NCI-H2107 treated with DMSO at 0.1 percent for 48 hours (cell line): ENCODE data around the gene KIAA0930.

Experiments
- DNase-seq: peaks from one replicate; lab custom pipeline; 2025; ENCODE audit not compliant: unreplicated experiment; lab: John Stamatoyannopoulos, UW

The KIAA0930 gene

DNA sequence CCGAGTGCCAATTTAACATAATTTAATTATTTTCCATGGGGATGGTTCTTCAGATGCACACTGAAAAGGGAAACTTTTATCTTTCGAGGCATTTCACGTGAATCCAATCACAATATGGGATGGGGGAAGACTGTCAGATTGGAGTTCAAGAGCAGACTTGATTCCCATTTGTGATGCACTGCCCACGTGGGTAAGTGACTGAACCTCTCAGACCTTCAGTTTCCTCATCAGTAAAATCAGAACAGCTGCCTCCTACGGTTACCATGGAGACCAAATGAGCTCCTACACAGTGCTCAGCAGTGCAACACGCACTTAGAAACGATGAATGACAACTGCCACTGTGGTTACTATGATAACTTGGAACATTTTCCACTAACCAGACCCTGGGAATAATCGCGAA lies 21.7 kb downstream of the KIAA0930 start:
- DNase-seq: no peak

DNA sequence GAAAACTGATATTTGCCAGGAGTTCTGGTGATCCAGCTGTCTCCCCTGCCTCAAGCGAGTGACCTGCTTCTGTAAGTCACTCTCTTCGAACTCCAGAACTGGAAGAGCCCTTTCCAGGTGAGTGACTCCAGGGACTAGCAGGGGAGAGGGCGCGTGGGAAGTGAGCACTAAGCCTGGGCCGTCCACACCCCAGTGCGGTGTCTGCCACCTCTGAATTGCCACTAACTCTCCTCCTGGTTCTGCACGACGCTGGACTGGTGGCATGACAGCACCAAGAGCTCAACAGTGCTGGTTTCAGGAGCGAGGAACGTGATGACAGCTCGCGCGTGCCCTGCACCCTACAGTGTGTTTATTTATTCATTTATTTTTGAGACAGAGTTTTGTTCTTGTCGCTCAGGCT lies 22.9 kb downstream of the KIAA0930 start:
- DNase-seq: no peak

DNA sequence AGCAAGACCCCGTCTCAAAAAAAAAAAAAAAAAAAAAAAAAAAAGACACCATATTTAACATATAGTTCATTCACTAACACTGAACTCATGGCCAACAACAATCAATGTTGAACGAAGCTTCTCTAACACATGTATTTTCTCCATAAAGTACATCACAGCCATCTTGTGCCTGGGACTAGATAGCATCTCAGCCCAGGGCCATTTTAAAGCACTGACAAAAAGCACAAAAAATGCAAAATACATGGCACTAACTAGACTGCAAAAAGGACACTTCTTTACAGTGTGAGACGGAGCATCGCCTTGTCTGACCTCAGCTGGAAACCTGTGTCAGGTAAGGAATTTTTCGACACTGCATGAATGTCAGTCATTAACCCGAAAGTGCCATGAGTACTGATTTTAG lies 23.3 kb downstream of the KIAA0930 start:
- no peak for DNase-seq

GRCh38 chr22:45216133-45217003 lies 24.3 kb downstream of the KIAA0930 start:
- DNase-seq: no peak

- no peak for DNase-seq
These were observed 27.5 kb downstream of the KIAA0930 start for GRCh38 chr22:45212992-45213751.

DNA sequence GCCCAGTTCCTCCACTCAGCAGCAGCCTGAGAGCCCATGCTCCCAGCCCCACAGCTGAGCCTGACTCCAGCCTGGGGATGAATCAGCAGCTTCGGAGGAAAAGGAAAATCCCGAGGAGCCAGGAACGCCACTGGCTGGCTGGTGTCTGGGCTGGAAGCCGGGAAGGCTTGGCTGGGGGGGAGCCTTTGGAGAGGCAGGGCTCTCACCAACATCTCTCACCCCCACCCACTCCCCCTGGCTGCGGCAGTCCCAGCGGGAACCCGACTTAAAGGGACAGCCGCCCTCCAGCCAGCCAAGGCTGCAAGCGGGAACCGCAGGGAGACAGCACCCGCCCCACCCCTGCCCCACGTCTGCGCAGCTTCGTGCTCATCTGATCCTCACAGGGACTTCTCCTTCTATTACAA lies 28.4 kb downstream of the KIAA0930 start:
- DNase-seq: peak; percentile 14

- DNase-seq: no peak
These were observed 28.8 kb downstream of the KIAA0930 start for GRCh38 chr22:45211848-45212247.

DNA sequence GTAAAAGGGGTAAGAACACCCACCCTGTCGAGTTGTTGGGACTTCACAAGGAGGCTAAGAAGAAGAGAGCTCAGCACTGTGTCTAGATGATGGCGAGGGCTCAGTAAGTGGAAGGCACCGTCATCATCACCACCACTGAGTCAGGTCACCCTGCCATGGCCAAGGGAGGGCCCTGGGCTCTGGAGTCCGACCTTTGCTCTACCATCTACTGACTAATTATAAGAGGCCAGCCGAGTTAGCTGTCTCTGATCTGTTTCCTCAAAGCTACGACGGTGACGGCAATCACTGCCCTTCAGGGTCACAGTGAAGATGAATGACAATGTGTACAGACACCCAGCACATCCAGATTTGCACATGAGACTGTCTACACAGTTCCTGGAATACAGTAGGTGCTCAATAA lies 29.3 kb downstream of the KIAA0930 start:
- no peak for DNase-seq

- DNase-seq: no peak
These were observed 29.7 kb downstream of the KIAA0930 start for GRCh38 chr22:45210991-45211390.

DNA sequence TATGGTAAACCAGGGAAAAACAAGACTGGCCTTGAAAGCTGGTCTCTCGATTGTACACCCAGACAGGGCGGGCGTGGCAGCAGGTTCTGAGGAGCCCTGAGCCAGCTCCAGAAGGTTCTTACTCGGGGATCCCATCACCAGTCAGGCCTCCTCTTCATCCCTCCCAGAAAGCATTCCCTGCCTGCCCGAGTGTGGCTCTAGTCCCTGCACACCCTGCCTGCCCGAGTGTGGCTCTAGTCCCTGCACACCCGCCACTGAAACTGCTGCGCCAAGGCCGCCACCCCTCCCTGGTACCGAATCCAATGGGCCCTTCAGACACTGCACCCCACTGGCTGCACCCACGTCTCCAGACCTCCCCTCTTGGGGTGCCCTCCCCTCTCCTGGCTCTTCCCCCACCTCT lies 30.1 kb downstream of the KIAA0930 start:
- DNase-seq: no peak

DNA sequence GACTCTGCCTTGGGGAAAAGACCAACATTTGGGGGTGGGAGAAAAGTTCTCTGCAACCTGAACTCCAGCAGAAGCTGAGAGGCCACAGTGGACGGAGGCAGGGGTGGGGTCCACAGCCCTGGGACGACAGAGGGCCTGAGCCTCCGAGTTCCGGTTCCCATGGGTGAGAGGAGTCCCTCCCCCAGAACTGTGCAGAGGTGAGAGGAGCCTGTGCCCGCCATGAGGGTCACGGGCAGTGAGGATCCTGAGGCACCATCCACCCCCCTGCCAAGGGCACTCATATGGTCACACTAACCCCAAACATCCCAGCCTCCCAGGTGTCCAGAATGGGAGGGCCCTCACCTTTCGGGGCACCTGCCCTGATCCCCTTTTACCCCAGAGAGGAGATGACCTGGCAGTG lies 30.5 kb downstream of the KIAA0930 start:
- DNase-seq: no peak

DNA sequence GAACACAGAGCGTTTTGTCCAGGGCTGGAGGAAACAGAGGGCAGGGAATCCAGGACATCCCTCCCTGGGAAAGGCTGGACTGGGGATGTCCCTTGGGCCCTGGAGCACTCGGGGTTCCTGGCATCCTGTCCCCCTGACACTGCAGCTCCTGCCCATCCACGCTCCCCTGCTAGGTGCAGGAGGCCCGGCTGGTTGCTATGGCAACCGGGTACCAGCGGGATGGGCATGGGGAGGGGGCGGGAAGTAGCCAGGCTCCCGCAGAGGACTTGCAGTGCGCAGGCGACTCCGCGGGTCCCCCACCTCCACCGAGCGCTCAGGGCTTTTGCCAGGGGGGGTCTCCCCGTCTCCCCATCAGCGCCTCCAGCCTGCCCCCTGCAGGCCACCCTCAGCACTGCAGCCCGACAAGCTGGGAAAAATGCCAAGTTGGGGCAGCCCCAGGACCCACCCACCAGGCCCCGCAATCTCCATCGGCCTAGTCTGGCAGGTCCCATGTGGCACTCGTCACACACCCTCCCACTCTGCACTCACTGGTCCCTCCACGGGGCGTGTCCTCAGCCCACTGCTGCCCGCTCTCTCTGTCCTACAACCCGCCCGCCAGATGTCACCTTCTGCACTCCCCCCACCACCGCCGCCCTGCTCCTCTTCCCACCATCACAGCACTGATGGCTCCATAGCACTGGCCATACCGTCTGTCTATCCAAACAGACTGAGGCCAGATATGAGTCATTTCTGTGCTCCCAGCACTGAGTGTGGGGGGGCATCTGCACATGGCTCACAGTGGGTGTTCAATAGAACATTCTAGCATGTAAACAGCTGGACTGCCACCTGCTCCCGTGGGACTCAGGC lies 31.5 kb downstream of the KIAA0930 start:
- DNase-seq: no peak

- no peak for DNase-seq
These were observed 32.0 kb downstream of the KIAA0930 start for GRCh38 chr22:45208696-45208992.

DNA sequence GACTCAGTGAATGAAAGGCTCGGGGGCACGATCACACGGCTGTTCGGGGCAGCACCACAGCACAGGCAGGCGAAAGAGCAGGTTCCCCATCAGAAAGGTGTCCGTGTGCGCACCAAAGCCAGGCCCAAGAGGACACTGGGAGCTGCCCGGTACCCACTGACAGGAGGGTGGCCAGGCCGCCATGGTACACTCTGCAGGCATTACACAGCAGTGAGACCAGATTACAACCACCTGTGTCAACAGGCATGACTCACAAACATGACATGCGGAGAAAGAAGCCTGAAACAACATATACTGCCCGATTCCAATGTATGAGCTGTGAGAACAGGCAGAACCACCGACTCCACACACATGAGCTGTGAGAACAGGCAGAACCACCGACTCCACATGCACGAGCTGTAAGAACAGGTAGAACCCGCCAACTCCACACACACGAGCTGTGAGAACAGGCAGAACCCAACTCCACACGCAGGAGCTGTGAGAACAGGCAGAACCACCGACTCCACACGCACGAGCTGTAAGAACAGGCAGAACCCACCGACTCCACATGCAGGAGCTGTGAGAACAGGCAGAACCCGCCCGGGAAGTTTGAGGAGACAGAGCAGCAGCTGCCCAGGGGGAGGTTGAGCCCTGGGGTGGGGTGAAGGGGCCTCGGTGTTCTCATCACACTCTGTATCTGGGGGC lies 32.6 kb downstream of the KIAA0930 start:
- DNase-seq: no peak

GRCh38 chr22:45207533-45207932 lies 33.2 kb downstream of the KIAA0930 start:
- no peak for DNase-seq

- DNase-seq: no peak
These were observed 34.5 kb downstream of the KIAA0930 start for GRCh38 chr22:45206233-45206632.

DNA sequence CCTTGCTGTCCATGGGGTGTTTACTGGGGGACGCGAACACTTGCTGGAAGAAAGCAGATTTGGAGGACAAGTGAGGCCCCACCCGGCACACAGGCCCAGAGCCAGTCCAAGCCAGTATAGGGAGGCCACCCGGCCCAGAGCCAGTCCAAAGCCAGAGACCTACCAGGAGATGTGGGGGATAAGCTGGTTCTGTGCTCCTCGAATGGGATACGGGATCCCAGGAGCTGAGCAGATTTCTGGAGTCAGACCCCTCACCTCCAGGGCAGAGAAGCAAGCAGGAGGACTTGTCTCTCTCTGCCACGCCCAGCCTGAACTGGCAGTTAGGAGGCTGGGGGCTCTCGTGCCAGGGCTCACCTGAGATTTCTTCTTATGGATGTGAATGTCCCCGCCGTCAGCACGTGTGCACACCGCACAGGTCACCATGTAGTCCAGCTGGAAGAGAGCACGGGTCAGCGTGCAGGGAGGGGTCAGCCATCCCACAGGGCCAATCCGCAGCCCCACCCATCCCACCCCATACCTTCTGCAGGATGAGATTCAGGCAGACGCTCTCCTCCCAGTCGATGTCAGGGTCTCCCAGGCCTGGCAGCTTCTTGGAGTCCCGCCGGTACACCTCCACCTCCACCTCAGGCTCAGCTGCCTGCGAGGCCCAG lies 35.3 kb downstream of the KIAA0930 start:
- no peak for DNase-seq

DNA sequence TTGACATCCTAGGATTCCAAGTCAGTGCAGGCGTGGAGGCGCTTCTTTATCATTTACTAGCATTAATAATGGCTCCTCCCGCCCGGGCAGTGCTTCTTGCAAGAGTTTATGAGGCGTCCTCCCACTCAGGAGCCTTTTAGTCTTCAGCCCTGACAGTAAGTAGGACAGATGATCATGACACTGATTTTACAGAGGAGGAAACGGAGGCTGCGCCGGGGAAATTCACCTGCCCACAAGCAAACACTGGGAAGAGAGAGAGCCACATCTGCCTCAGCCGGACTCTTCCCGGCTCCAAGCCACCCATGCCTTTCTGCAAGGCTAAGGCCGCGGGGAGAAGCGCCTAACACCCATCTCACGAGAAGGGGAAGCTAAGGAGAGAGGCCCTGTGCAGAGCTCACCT lies 35.9 kb downstream of the KIAA0930 start:
- DNase-seq: no peak

DNA sequence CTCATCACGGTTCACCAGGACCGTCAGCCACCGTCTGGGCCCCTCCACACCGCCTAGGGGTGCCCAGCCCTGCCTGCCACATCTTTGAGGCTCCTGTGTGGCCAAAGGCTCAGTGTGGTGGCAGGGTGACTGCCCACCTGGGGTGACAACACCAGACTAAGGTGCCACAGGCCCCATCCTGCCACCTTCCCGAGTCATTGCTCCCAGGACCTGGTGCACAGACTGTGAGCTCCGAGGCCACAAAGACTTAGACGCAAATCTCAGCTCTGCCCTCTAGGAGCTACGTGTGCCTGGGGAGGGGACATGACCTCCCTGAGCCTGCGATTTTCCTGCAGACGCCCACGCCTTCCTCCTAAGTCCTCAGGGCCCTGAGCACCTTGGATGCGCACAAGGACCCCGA lies 36.5 kb downstream of the KIAA0930 start:
- DNase-seq: no peak

GRCh38 chr22:45203150-45203951 lies 37.3 kb downstream of the KIAA0930 start:
- no peak for DNase-seq
